Measurements from ENCODE around the gene ARID1A. TPM values are rescaled to one million over a fixed set of nuclear protein-coding genes. Genes with fewer than 3 reads are reported as not detected.
A peak's percentile ranks its signal among the peaks of the same experiment; 100 is the strongest.

ARID1A gene
- total and polyA plus RNA-seq, 2 donors from 2014 or later = 9.9 to 71.7 TPM

GRCh38 chr1:26822737-26823395, 127.1 kb downstream of the ARID1A start:
- Histone ChIP-seq H3K4me3 (ENCODE audit: low read length in 3 of 3) (no peak overlapping the region), H3K9me3 (ENCODE audit: control insufficient read depth in 2 of 3, insufficient read depth in 1 of 3, low read length in 3 of 3) (no peaks in the 10 kb centered on the region), H3K4me1 (ENCODE audit: control insufficient read depth in 2 of 3, insufficient read depth in 2 of 3, low read depth in 1 of 3, low read length in 3 of 3) (peaks cover 0 to 6% (median 0%) of the 10 kb centered on the region in 3 donors), H3K9ac (ENCODE audit: low read length in 3 of 3) (no peak overlapping the region), H3K27ac (ENCODE audit: low read depth in 2 of 2, low read length in 2 of 2) (no peak overlapping the region), H3K27me3 (ENCODE audit: control insufficient read depth, insufficient read depth, low read length) (no peaks in the 10 kb centered on the region), H3K36me3 (ENCODE audit: control insufficient read depth in 2 of 3, insufficient read depth in 3 of 3, low read length in 3 of 3) (no peaks in the 10 kb centered on the region)
- TF ChIP-seq CTCF (IDR thresholded peaks at IDR 0.05; ENCODE audit: borderline replicate concordance, extremely low read depth, insufficient read depth) = no peak
- no peak for FAIRE-seq
- no peak for DNase-seq
- intact Hi-C loops (cut with DNase I) = no loop called here

- intact Hi-C loops (cut with DNase I) = no loop called here
- Histone ChIP-seq H3K36me3 (ENCODE audit: control insufficient read depth in 2 of 3, insufficient read depth in 3 of 3, low read length in 3 of 3) (no peaks in the 10 kb centered on the region), H3K27ac (ENCODE audit: low read depth in 2 of 2, low read length in 2 of 2) (no peak overlapping the region), H3K27me3 (ENCODE audit: control insufficient read depth, insufficient read depth, low read length) (no peaks in the 10 kb centered on the region), H3K4me1 (ENCODE audit: control insufficient read depth in 2 of 3, insufficient read depth in 2 of 3, low read depth in 1 of 3, low read length in 3 of 3) (peaks cover 0 to 16% (median 4%) of the 10 kb centered on the region in 3 donors), H3K4me3 (ENCODE audit: low read length in 3 of 3) (no peak overlapping the region), H3K9ac (ENCODE audit: low read length in 3 of 3) (no peak overlapping the region), H3K9me3 (ENCODE audit: control insufficient read depth in 2 of 3, insufficient read depth in 1 of 3, low read length in 3 of 3) (no peaks in the 10 kb centered on the region)
- peak in 1 of 5 donors; percentile 1 for DNase-seq
- no peak for TF ChIP-seq CTCF (IDR thresholded peaks at IDR 0.05; ENCODE audit: borderline replicate concordance, extremely low read depth, insufficient read depth)
- FAIRE-seq = no peak
Measured at GRCh38 chr1:26824731-26825130, 128.9 kb downstream of the ARID1A start.

GRCh38 chr1:26826261-26827105, 130.7 kb downstream of the ARID1A start, which contains the start of gene ZDHHC18:
Gene ZDHHC18 (plus strand): TSS chr1:26826688. CDS start chr1:26826805, 117 bp downstream.
- H3K27ac ChIP-seq (ENCODE audit: low read depth in 2 of 2, low read length in 2 of 2) = peak within 1 kb of the TSS; percentile 65 to 74
- no peak for FAIRE-seq
- peak; percentile 56 for TF ChIP-seq CTCF (IDR thresholded peaks at IDR 0.05; ENCODE audit: borderline replicate concordance, extremely low read depth, insufficient read depth)
- H3K27me3 ChIP-seq (ENCODE audit: control insufficient read depth, insufficient read depth, low read length) = no peaks in the 10 kb centered on the region
- intact Hi-C loops (cut with DNase I) = no loop called here
- peak within 1 kb of the TSS; percentile 71 to 79 (median 73) for H3K4me3 ChIP-seq (ENCODE audit: low read length in 3 of 3)
- H3K9ac ChIP-seq (ENCODE audit: low read length in 3 of 3) = peak within 1 kb of the TSS; percentile 58 to 80 (median 73)
- no peaks in the 10 kb centered on the region for H3K9me3 ChIP-seq (ENCODE audit: control insufficient read depth in 2 of 3, insufficient read depth in 1 of 3, low read length in 3 of 3)
- no peaks in the 10 kb centered on the region for H3K36me3 ChIP-seq (ENCODE audit: control insufficient read depth in 2 of 3, insufficient read depth in 3 of 3, low read length in 3 of 3)
- peak; percentile 55 to 88 (median 84) for DNase-seq
- peaks cover 0 to 17% (median 4%) of the 10 kb centered on the region in 3 donors for H3K4me1 ChIP-seq (ENCODE audit: control insufficient read depth in 2 of 3, insufficient read depth in 2 of 3, low read depth in 1 of 3, low read length in 3 of 3)
